Testis (tissue), 2 donors: Measurements from ENCODE around the gene CDX2.

ENCODE experiments used
- CTCF ChIP-seq, 3 experiments: fragments of 450-650 bp in 2 of 3; fragments of 200-600 bp in 1 of 3; sonication (generic) in 1 of 3; IDR thresholded peaks; one replicate each; pipeline ENCODE4 v1.5.1; 2016 to 2019; ENCODE audit warnings: antibody characterized with exemption in 3 of 3, mild to moderate bottlenecking in 2 of 3, moderate library complexity in 1 of 3
- POLR2A ChIP-seq: fragments of 450-650 bp; IDR thresholded peaks from one replicate; pipeline ENCODE4 v1.6.1; 2017; ENCODE audit warnings: antibody characterized with exemption, mild to moderate bottlenecking, moderate library complexity

GRCh38 chr13:27972478-27972820, 3.3 kb upstream of the CDX2 start:
- TF ChIP-seq CTCF (IDR thresholded peaks at IDR 0.05), result no peak
- TF ChIP-seq POLR2A, result no peak
